AG04449 (cell line): ENCODE results near the gene HSD3B1.

Source experiments
- CTCF ChIA-PET: fragments of 350-600 bp; formaldehyde crosslinking; extraction: SDS; loops from one replicate; lab custom pipeline; 2021; ENCODE audit warnings: antibody characterized with exemption; lab: Yijun Ruan, JAX
- POLR2A ChIA-PET: fragments of 400-600, 350-600 bp; formaldehyde crosslinking; extraction: SDS; loops from one replicate; lab custom pipeline; 2020; ENCODE audit warnings: antibody characterized with exemption, inconsistent platforms; lab: Yijun Ruan, JAX
- DNase-seq: peaks from one replicate; pipeline ENCODE4 v3.0.0-alpha.2; 2010; ENCODE audit warnings: low read depth, low spot score
- H3K4me3 ChIP-seq: 2 replicates; pipeline ENCODE4 v1.5.1; 2011; ENCODE audit warnings: low read depth, mild to moderate bottlenecking, control low read depth, low read length
- CTCF ChIP-seq: IDR thresholded peaks from one replicate; pipeline ENCODE4 v1.5.1; 2011; ENCODE audit warnings: mild to moderate bottlenecking, moderate library complexity, low read length, control low read depth, inconsistent platforms; ENCODE audit not compliant: insufficient read depth; ENCODE audit errors: missing control alignments

The HSD3B1 gene

GRCh38 chr1:119544165-119544762 lies 37.3 kb downstream of the HSD3B1 start:
- TF ChIP-seq CTCF, result no peak
- no peak for DNase-seq
- CTCF ChIA-PET, result no interaction called here

DNA sequence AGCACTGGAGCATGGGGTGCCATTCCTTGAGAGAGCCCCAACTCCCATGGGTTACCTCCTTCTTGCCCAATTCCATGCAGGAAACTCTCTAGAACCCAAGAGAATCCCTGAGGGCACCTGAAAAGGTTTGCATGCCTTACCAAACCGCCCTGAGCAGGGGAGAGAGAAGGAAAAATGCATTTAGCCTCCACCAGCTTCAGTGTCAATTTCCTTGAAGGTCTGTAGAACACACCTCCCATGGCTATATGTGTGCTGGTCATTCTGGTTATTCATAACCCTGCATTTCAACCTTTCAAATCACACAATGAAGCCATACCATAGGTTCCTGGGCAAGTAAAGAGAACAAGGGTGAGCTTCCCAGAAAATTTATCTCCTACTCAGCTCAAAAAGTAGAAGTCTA lies 39.6 kb downstream of the HSD3B1 start:
- DNase-seq, result no peak
- POLR2A ChIA-PET, result no interaction called here
- TF ChIP-seq CTCF, result no peak
- no peak overlapping the region for H3K4me3 ChIP-seq
- CTCF ChIA-PET, result no interaction called here

More at GRCh38 chr1:119544165-119544762, 37.3 kb downstream of the HSD3B1 start:
- POLR2A ChIA-PET, result no interaction called here
- no peak overlapping the region for H3K4me3 ChIP-seq

DNA sequence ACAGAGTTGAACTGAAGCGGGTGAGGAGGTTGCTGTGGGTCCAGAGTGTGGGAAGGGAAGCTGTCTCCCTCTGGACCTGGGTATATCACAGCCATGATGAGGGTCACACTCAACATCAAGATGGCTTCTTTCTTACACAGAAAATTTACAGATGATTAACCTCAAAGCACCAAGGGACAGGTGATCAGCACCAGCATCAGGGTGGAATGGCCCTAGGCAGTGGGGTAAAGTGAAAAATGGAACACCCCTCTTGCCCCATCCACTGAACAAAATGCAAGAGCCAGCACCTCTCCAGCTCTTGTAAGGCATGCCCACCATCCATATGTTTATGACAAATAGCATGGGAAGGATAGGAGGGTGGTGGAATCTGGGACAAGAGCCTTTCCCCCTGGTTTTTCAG lies 40.3 kb downstream of the HSD3B1 start:
- no peak for TF ChIP-seq CTCF
- CTCF ChIA-PET, result no interaction called here
- DNase-seq, result no peak
- no peak overlapping the region for H3K4me3 ChIP-seq
- POLR2A ChIA-PET, result no interaction called here

DNA sequence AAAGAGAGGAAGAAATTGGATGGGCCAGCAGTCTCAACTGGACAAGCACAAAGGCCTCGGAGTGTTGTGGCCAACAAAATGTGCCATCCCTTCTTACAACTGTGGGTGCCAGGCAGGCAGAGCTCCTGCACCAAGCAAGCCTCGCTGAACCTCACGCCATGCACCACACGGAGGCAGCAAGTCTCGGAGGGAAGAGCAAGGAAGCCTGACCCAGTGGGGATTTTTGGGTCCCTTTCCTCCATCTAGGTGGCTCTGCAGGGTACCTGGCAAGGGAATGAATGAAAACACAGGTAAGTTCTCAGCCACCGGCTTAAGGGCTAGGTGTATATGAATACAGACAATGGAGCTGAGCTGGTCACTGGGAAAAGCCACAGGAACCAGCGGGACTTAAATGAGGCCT lies 40.8 kb downstream of the HSD3B1 start:
- ChIA-PET POLR2A (no interaction called here), CTCF (interaction anchor here (1.0 to 1.5 kb wide), 2 partner anchors 10 to 128 kb away, joined by 3 to 4 read pairs; no protein-coding TSS in a partner anchor)
- no peak for TF ChIP-seq CTCF
- no peak overlapping the region for H3K4me3 ChIP-seq
- no peak for DNase-seq

DNA sequence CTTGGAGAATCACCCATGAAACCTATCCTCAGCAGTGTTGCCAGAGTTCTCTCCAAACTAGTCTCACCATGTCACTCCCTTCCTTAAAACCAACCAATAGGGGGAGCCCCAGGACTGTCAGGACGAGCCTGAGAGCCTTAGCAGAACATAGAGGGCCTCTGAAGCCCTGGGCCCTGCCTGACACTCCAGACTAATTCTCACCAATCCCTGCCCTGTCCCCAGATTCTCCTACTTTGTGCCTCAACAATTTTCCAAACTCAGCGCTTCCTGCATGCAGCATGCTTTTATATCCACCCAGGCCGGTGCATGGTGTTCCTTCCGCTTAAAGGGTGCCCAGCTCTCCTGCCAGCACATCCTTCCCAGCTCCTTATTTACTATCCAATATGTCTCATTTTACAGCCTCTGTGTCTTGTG lies 42.7 kb downstream of the HSD3B1 start:
- POLR2A ChIA-PET, result no interaction called here
- DNase-seq, result no peak
- H3K4me3 ChIP-seq, result no peak overlapping the region
- TF ChIP-seq CTCF, result peak; percentile 58
- CTCF ChIA-PET, result interaction anchor here (1.0 kb wide), 1 partner anchor 126 kb away, joined by 3 read pairs; no protein-coding TSS in a partner anchor

DNA sequence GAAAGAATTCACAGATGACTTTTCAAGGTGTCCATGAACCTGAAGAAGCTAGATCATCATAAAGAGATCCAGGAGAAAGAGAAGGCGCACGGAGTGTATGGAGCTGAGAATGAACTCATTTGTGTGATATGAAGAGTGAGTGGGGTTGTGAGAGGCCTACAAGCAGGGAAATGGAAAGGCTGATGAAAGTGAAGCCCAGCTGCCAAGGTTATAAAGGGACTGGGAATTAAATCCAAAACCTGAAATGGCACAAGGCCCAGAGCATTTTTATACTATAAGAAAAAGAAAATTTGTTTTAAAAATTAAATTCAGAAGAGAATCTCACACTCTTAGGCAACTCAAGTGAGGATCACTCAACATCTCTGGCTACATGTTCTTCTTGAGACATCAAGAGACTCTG lies 43.4 kb downstream of the HSD3B1 start:
- POLR2A ChIA-PET, result no interaction called here
- no peak overlapping the region for H3K4me3 ChIP-seq
- CTCF ChIA-PET, result interaction anchor here (0.7 to 1.0 kb wide), 3 partner anchors 124 to 219 kb away, joined by 3 read pairs; no protein-coding TSS in a partner anchor
- DNase-seq, result no peak
- TF ChIP-seq CTCF, result no peak
